Measurements from ENCODE around the gene RABEPK. TPM values are rescaled to one million over a fixed set of nuclear protein-coding genes. Genes with fewer than 3 reads are reported as not detected.
"Not testable (repeated sequence)": the region's sequence is repeated elsewhere in the genome, so short reads cannot be mapped to it uniquely, and the experiment has no call there.

Gene RABEPK
- total RNA-seq, 1 donor from 2014 or later: 8.3 TPM

- DNase-seq (ENCODE audit: missing footprints) (no peak), ATAC-seq (no peak)
- intact Hi-C loops (cut with DNase I): loop anchor here (5.0 kb wide), 1 partner anchor 38 kb away; the partner anchor contains the start of gene RABEPK
These were observed 39.6 kb downstream of the RABEPK start for GRCh38 chr9:125239631-125240597.

GRCh38 chr9:125240649-125240999 lies 40.3 kb downstream of the RABEPK start:
- intact Hi-C loops (cut with DNase I): loop anchor here (5.0 kb wide), 1 partner anchor 38 kb away; the partner anchor contains the start of gene RABEPK
- peak; percentile 9 for ATAC-seq
- no peak for DNase-seq (ENCODE audit: missing footprints)

- peak; percentile 100 for DNase-seq (ENCODE audit: missing footprints)
- peak; percentile 98 for ATAC-seq
- intact Hi-C loops (cut with DNase I): loop anchor here (5.0 kb wide), 1 partner anchor 39 kb away; the partner anchor contains the start of gene RABEPK
These were observed 40.9 kb downstream of the RABEPK start, which contains the start of gene HSPA5 for GRCh38 chr9:125241000-125241862. TSS of gene HSPA5 (minus strand) at chr9:125241343. CDS start at chr9:125241126, 217 bp downstream.

GRCh38 chr9:125241863-125242739 lies 41.8 kb downstream of the RABEPK start:
- DNase-seq (ENCODE audit: missing footprints) (peak; percentile 65), ATAC-seq (peak; percentile 2)
- intact Hi-C loops (cut with DNase I): loop anchor here (2.0 to 5.0 kb wide), 2 partner anchors 19 to 40 kb away; partner anchors contain the start of genes GAPVD1 and RABEPK

- ATAC-seq: no peak
- intact Hi-C loops (cut with DNase I): loop anchor here (2.0 to 5.0 kb wide), 2 partner anchors 17 to 42 kb away; partner anchors contain the start of genes GAPVD1 and RABEPK
- no peak for DNase-seq (ENCODE audit: missing footprints)
These were observed 43.5 kb downstream of the RABEPK start for GRCh38 chr9:125243792-125244260.

- DNase-seq (ENCODE audit: missing footprints): no peak
- intact Hi-C loops (cut with DNase I): no loop called here
These were observed 45.9 kb downstream of the RABEPK start for GRCh38 chr9:125246261-125246667.

GRCh38 chr9:125254231-125254630 lies 53.9 kb downstream of the RABEPK start:
- intact Hi-C loops (cut with DNase I): no loop called here
- no peak for ATAC-seq
- no peak for DNase-seq (ENCODE audit: missing footprints)

More at GRCh38 chr9:125246261-125246667, 45.9 kb downstream of the RABEPK start:
- no peak for ATAC-seq

- no peak for ATAC-seq
- intact Hi-C loops (cut with DNase I): loop anchor here (5.0 kb wide), 1 partner anchor 116 kb away; no protein-coding TSS in a partner anchor
- DNase-seq (ENCODE audit: missing footprints): no peak
These were observed 55.5 kb downstream of the RABEPK start for GRCh38 chr9:125255781-125256391.

GRCh38 chr9:125258160-125258785 lies 57.9 kb downstream of the RABEPK start:
- no peak for ATAC-seq
- no peak for DNase-seq (ENCODE audit: missing footprints)
- intact Hi-C loops (cut with DNase I): loop anchor here (5.0 kb wide), 1 partner anchor 114 kb away; no protein-coding TSS in a partner anchor

- DNase-seq (ENCODE audit: missing footprints) (no peak), ATAC-seq (no peak)
- intact Hi-C loops (cut with DNase I): loop anchor here (5.0 kb wide), 1 partner anchor 113 kb away; no protein-coding TSS in a partner anchor
These were observed 58.6 kb downstream of the RABEPK start for GRCh38 chr9:125258832-125259534.

- intact Hi-C loops (cut with DNase I): loop anchor here (2.0 kb wide), 1 partner anchor 18 kb away; no protein-coding TSS in a partner anchor
- DNase-seq (ENCODE audit: missing footprints) (no peak), ATAC-seq (no peak)
These were observed 60.2 kb downstream of the RABEPK start for GRCh38 chr9:125260561-125260960.

GRCh38 chr9:125261501-125262293 lies 61.4 kb downstream of the RABEPK start, which contains the start of gene GAPVD1:
TSS of gene GAPVD1 (plus strand) at chr9:125261826. CDS start at chr9:125298922, 37,096 bp downstream.
- intact Hi-C loops (cut with DNase I): loop anchor here (2.0 kb wide), 1 partner anchor 19 kb away; no protein-coding TSS in a partner anchor
- peak; percentile 99 for ATAC-seq

GRCh38 chr9:125262294-125262991 lies 62.1 kb downstream of the RABEPK start:
- no peak for DNase-seq (ENCODE audit: missing footprints)
- intact Hi-C loops (cut with DNase I): no loop called here
- no peak for ATAC-seq

More at GRCh38 chr9:125261501-125262293, 61.4 kb downstream of the RABEPK start, which contains the start of gene GAPVD1:
- peak; percentile 94 for DNase-seq (ENCODE audit: missing footprints)

- DNase-seq (ENCODE audit: missing footprints); ATAC-seq; intact Hi-C loops (cut with DNase I): not testable (repeated sequence)
These were observed 63.7 kb downstream of the RABEPK start for GRCh38 chr9:125264068-125264467.

Measured in Right ventricle myocardium inferior (tissue), 1 donor.